T1000 (cell line): ENCODE results near the gene TAF10.

Source experiments
- DNase-seq: peaks from one replicate; lab custom pipeline; 2025; ENCODE audit warnings: mixed read lengths; lab: John Stamatoyannopoulos, UW

The TAF10 gene

GRCh38 chr11:6583584-6583983 lies 28.4 kb downstream of the TAF10 start:
- no peak for DNase-seq

DNA sequence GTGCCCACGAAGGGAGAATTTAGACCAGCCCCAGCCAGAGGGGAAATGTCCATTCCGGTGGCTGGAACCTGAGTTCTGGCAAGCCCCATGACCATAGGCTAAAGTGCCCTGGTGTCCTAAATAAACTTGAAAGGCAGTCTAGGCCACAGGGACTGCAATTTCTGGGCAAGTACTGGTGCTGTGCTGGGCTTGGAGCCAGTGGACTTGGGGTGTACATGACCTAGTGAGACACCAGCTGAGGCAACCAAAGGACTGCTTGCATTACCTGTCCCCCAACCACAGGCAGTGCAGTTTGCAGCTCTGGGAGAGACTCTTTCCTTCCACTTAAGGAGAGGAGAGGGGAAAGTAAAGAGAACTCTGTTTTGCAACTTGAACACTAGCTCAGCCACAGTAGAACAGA lies 32.3 kb downstream of the TAF10 start:
- no peak for DNase-seq

GRCh38 chr11:6578134-6578533 lies 33.9 kb downstream of the TAF10 start:
- DNase-seq = no peak

DNA sequence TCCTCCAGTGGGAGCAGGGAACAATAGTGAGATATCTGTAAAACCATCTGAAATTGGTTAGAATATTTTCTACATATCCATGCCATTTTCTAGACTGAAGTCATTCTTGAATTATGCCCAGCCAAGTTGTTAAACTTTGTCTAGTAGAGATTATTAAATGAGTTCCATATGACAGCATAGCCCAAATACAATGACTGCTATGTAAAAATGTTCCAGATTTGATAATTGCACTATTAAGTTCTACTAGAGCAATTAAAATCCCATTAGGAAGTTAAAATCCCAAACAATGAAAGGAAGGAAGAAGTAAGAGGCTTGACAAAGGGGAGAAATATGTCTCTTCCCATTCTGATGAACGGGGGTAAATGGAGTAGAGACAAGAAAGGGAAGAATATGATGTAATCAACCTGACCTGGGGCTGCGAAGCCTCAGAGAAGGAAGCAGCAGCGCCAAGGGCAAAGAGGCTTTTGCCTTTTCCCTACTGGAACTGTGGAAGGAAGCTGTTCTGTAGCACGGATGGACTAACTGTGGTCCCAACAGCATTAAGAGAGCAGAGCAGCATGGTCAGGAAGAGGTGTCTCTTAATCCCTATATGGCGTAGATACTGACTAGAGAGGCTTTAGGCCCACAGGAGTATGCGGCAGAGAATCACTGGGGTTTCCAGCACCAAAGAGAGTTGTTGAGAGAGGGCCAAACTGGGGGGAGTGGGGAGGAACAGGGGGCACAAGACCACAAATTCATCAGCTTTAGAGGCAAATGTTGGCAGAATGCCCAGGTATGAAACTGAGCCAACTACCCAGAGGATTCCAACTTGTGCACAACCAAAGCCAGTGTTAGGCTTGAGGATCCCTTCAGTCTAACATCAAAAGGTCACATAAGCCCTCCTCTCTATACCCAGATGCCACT lies 35.3 kb downstream of the TAF10 start:
- no peak for DNase-seq

DNA sequence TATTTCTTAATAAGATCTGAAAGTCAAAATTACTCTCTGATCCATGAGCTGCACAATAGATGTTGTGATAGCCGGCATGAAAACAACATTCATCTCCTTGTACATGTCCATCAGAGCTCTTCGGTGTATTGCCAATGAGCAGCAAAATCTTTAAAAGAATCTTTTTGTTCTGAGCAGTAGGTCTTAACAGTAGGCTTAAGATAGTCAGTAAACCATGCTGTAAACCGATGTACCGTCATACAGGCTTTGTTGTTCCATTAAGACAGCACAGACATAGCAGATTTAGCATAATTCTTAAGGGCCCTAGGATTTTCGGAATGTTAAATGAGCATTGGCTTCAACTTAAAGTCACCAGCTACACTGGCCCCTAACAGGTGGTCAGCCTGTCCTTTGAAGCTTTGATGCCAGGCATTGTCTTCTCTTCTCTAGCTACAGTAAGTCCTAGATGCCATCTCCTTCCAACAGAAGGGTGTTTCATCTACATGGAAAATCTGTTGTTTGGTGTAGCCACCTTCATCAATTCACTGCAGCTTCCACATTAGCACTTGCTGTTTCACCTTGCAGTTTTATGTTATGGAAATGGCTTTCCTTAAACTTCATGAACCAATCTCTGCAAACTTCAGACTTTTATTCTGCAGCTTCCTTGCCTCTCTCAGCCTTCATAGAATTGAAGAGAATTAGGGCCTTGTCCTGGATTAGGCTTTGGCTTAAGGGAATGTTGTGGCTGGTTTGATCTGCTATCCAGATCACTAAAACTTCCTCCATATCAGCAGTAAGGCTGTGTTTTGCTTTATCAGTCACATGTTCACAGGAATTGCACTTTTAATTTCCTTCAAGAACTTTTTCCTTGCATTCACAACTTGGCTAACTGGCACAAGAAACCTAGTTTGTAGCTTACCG lies 37.0 kb downstream of the TAF10 start:
- DNase-seq = no peak

DNA sequence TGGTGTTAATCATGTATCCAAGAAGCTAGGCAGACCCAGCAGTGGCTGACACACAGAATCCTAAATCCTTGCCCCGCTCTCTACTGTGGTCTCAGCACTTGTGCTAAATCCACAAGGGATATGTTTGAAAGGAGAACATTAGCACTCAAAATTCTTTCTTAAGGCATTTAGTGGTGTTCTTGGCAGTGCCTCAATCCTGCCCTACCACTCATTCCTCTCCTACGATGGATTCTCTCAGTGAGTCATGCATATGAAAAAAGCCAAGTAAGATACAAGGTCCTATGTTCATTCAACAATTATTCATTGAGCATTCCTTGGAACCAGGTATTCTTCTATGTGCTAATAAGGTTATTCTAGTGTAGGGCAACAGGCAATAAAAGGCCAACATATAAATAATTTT lies 39.8 kb downstream of the TAF10 start:
- DNase-seq = no peak

DNA sequence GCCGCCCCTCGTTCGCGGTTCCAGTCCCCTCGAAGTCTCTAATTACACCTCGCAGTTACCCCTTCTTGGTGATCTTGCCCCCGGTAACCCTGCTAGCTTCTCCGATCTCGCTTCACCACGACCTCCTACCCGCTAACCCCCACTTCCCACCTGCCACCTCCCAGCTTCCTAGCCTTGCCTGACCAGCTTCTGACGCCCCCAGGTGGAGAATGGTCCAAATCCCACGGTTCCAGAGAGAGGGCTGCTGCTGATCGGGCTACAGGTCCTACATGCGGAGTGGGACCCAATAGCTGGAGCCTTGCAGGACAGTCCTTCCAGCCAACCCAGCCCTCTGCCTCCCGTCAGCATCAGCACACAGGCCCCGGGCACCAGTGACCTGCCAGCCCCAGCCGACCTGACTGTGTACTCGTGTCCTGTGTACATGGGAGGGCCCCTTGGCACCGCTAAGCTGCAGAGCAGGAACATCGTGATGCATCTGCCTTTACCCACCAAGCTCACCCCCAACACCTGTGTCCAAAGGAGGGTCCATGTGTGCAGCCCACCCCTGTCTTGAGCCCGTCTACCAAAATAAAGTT lies 40.5 kb downstream of the TAF10 start:
- DNase-seq = no peak

GRCh38 chr11:6570691-6571427 lies 41.2 kb downstream of the TAF10 start:
- DNase-seq = no peak

DNA sequence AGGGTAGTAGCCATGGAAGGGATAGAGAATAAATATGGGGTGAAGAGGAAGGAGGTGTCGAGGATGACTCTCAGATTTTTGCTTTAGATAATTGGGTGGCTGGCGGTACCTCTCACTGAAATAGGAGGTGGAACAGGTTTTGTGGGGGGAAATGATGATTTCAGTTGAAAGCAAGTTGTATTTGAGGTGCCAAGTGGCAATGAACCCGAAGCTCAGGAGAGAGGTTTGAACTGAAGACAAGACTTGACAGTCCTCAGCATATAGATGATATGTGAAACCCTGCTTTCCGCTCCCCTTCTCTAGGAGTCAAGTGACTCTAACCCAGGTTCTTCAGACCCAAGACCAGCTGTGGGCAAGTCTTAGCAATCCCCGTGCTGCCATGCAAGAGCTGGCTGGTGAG lies 42.3 kb downstream of the TAF10 start:
- DNase-seq = no peak

DNA sequence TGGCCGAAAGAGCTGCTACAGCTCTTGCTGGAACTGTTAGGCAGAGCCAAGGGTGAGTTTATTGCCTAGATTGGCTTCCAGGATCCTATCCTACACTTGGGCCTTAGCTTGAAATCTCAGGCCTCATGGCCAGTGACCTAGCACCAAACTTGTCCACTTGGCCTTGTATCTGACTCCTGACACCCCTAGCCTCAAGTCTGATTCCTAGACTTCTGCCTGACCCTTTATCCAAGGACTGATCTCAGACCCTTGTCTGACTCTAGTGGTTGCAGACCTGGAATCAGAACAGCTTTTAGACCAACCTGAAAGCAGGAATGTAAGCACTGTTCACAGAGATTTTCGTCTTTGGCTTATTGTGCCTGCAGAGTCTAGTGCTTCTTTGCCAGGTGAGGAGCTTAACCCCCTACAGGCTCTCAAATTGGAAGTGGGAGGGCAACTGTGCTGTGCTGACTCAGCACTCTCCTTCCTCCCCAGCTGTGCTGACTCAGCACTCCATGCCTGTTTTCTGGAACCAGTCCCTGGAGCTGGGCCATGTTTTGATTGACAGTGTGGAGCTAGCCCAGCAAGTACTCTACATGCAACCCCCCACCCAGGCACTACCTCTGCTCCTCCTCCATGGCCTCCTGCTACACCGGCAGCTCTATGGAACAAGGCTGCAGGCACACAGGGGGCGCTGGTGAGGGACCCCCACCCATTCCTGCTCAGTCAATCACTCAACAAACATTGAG lies 43.7 kb downstream of the TAF10 start:
- no peak for DNase-seq

GRCh38 chr11:6567371-6567745 lies 44.7 kb downstream of the TAF10 start:
- DNase-seq = no peak

DNA sequence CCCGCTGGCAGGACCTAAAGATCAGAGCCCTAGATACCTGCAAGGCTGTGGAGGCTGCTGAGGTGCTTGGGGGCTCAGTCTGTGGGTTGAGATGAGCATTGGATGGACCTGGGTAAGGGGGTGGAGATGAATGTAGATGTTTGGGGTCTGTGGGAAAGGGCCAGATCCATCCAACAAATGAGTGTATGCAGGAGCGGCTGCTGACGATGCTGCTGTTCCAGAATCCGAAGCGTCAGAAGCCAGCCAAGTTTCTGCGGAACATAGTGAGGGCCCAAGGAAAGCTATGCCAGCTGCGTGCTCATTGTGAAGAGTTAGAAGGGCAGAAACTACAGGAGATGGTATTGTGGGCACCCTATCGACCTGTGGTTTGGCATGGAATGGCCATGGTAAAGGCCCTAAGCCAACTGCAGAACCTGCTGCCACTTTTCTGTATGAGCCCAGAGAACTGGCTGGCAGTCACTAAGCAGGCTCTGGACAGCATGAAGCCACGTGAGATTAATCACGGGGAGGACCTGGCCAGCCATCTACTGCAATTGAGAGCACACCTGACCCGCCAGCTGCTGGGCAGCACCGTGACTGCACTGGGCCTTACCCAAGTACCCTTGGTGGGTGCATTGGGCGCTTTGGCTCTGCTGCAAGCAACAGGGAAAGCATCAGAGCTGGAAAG lies 45.2 kb downstream of the TAF10 start:
- no peak for DNase-seq

- DNase-seq = no peak
Observed at GRCh38 chr11:6565988-6566703, 45.9 kb downstream of the TAF10 start.

- DNase-seq = no peak
Observed at GRCh38 chr11:6565325-6565724, 46.7 kb downstream of the TAF10 start.

DNA sequence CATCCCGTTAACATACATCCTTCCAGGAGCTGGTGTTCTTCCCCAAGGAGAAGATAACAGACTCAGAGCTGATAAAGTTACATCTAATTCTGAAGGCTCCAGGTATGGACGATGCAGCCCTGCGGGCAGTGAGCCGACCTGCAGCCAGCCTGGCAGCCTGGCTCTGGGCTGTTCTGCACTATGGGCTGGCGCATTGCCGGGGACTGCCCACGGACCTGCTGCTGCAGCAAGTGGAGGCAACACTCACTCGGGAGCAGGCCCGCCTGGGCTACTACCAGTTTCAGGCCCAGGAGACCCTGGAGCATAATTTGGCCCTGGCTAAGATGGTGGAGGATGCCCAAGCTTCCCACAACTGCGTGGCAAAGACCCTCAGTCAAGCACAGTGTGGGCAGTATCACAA lies 48.3 kb downstream of the TAF10 start:
- DNase-seq = no peak

- DNase-seq = no peak
Observed at GRCh38 chr11:6563121-6563619, 48.8 kb downstream of the TAF10 start.

DNA sequence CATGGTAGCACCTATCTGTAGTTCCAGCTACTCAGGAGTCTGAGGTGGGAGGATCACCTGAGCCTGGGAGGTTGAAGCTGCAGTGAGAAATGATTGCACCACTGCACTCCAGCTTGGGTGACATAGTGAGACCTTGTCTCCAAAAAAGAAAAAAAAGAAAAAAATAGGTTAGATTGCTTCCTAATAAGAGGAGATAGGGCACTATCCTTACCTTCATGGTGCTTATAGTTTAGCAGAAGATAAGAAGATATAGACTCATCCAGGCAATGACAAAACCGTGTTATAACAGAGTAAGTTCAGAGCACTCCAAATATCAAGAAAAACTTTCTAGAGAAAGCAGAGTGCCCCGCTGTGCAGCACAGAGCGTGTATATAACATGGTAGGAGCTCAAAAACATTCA lies 50.7 kb downstream of the TAF10 start:
- DNase-seq = no peak
